Trophoblast cell (in vitro differentiated cells and primary cell): Measurements from ENCODE around the gene RNF19B.

Experiments
- DNase-seq, 2 donors: peaks; one replicate each; pipeline ENCODE4 v3.0.0-alpha.2; 2016
- H2AFZ ChIP-seq: 2 replicates; pipeline ENCODE4 v1.6.1; 2013; ENCODE audit warnings: low read length, moderate library complexity, mild to moderate bottlenecking; ENCODE audit not compliant: insufficient read depth, poor library complexity
- H2AK5ac ChIP-seq: 2 replicates; pipeline ENCODE4 v1.6.1; 2013; ENCODE audit warnings: mild to moderate bottlenecking, low read length
- H2BK120ac ChIP-seq: 2 replicates; pipeline ENCODE4 v1.6.1; 2013; ENCODE audit warnings: low read length, mild to moderate bottlenecking, moderate library complexity; ENCODE audit not compliant: insufficient read depth, poor library complexity
- H2BK12ac ChIP-seq: 2 replicates; pipeline ENCODE4 v1.6.1; 2013; ENCODE audit warnings: mild to moderate bottlenecking, low read length, moderate library complexity
- H2BK5ac ChIP-seq: 2 replicates; pipeline ENCODE4 v1.6.1; 2013; ENCODE audit warnings: low read length, low read depth, moderate library complexity, mild to moderate bottlenecking; ENCODE audit not compliant: poor library complexity
- H3K14ac ChIP-seq: 2 replicates; pipeline ENCODE4 v1.6.1; 2013; ENCODE audit warnings: mild to moderate bottlenecking, low read length
- H3K18ac ChIP-seq: 2 replicates; pipeline ENCODE4 v1.6.1; 2013; ENCODE audit warnings: mild to moderate bottlenecking, low read length
- H3K23ac ChIP-seq: 2 replicates; pipeline ENCODE4 v1.6.1; 2013; ENCODE audit warnings: low read length
- H3K27ac ChIP-seq: 2 replicates; pipeline ENCODE4 v1.5.1; 2013; ENCODE audit warnings: low read depth, mild to moderate bottlenecking, inconsistent platforms, low read length, moderate library complexity
- H3K27me3 ChIP-seq: 2 replicates; pipeline ENCODE4 v1.6.1; 2013; ENCODE audit warnings: inconsistent platforms, mild to moderate bottlenecking, low read length, moderate library complexity; ENCODE audit not compliant: insufficient read depth
- H3K36me3 ChIP-seq, 2 experiments: 1 replicate in 1 of 2; 2 replicates in 1 of 2; pipeline ENCODE4 v1.6.1; 2013; ENCODE audit warnings: low read length in 2 of 2, mild to moderate bottlenecking in 2 of 2, moderate library complexity in 1 of 2; ENCODE audit not compliant: insufficient read depth in 2 of 2, control insufficient read depth in 1 of 2
- H3K4ac ChIP-seq: 2 replicates; pipeline ENCODE4 v1.6.1; 2013; ENCODE audit warnings: low read depth, mild to moderate bottlenecking, low read length, moderate library complexity
- H3K4me1 ChIP-seq, 2 experiments: 1 replicate in 1 of 2; 2 replicates in 1 of 2; pipeline ENCODE4 v1.6.1; 2013; ENCODE audit warnings: low read length in 2 of 2, mild to moderate bottlenecking in 2 of 2, moderate library complexity in 1 of 2; ENCODE audit not compliant: insufficient read depth in 2 of 2, control insufficient read depth in 1 of 2
- H3K4me2 ChIP-seq: 2 replicates; pipeline ENCODE4 v1.6.1; 2013; ENCODE audit warnings: inconsistent platforms, mild to moderate bottlenecking, low read length, moderate library complexity
- H3K4me3 ChIP-seq: 2 replicates; pipeline ENCODE4 v1.5.1; 2013; ENCODE audit warnings: mild to moderate bottlenecking, low read depth, low read length, inconsistent platforms
- H3K79me1 ChIP-seq: one replicate; pipeline ENCODE4 v1.6.1; 2013; ENCODE audit warnings: low read length
- H3K79me2 ChIP-seq: 2 replicates; pipeline ENCODE4 v1.6.1; 2013; ENCODE audit warnings: low read length, mild to moderate bottlenecking; ENCODE audit not compliant: control insufficient read depth, insufficient read depth, poor library complexity
- H3K9ac ChIP-seq: 2 replicates; pipeline ENCODE4 v1.6.1; 2013; ENCODE audit warnings: mild to moderate bottlenecking, low read length
- H3K9me3 ChIP-seq: 2 replicates; pipeline ENCODE4 v1.6.1; 2013; ENCODE audit warnings: low read depth, mild to moderate bottlenecking, control low read depth, inconsistent platforms, low read length; ENCODE audit not compliant: insufficient read depth
- H4K12ac ChIP-seq: 2 replicates; pipeline ENCODE4 v1.6.1; 2013; ENCODE audit warnings: low read depth, mild to moderate bottlenecking, low read length, moderate library complexity
- H4K8ac ChIP-seq: 2 replicates; pipeline ENCODE4 v1.6.1; 2013; ENCODE audit warnings: low read depth, mild to moderate bottlenecking, low read length, moderate library complexity
- H4K91ac ChIP-seq: one replicate; pipeline ENCODE4 v1.6.1; 2013; ENCODE audit warnings: low read depth, mild to moderate bottlenecking, low read length, moderate library complexity
- WGBS: extraction: QIAGEN DNeasy Blood & Tissue Kit; methylation state at CpG from one replicate; pipeline ENCODE4 v1.1.7; 2013; ENCODE audit warnings: missing lambda C conversion rate; ENCODE audit not compliant: insufficient read length, insufficient coverage; ENCODE audit errors: extremely low coverage; 5-methylcytosine and 5-hydroxymethylcytosine counted together

The RNF19B gene

DNA sequence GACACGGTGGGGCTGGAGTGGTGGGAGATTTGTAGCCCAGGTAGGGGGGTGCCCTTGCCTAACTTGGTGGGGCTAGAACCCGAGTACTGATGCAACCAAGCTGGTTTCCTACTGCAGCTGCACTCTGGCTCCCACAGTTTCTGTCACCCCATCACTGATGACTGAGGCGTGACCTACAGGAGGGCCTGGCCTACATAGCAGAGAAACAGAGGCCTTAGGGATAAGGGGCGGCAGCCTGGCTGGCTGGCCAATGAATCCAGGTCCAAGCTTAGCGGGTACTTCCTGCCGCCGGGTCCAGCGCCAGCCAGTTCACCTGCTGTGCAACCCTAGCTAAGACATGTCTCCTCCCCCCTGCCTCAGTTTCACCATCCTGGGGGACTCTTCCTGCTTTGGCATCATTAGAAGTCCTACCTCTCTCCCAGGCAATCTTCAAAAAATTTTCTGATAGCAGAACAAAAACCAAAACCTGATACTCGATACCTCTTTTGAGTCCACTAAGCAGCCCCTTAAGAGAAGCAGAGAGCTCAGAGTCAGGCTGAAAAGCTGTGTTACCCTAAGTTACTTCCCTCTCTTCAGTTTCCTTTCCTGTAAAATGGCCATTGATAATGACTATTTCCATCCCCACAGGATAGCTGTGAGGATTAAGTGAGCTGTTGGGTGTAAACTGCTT is 27.3 kb upstream of the RNF19B start:
- Histone ChIP-seq H2AK5ac (peak overlapping the region; percentile 50), H2BK5ac (no peak overlapping the region)
- WGBS, result no CpG with 5 or more reads among the region's 9 CpGs

DNA sequence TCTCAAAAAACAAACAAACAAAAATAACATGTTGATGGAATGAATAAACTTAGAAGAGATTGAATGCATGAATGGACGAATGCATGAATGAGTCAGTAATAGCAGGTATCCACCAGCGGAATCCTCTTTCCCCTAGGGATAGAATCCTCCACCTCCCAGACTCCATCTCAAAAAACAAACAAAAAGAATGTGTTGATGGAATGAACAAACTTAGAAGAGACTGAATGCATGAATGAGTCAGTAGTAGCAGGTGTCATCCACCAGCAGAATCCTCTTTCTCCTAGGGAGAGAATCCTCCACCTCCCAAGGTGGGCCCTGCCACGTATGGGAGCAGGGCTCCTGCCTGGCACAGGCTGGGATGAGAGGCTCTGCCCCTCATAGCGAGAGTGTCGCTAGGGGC is 26.8 kb upstream of the RNF19B start:
- Histone ChIP-seq H2AK5ac (no peak overlapping the region), H4K12ac (no peak overlapping the region), H2BK12ac (no peak overlapping the region), H3K23ac (no peak overlapping the region), H3K14ac (no peak overlapping the region), H2BK5ac (no peak overlapping the region), H4K91ac (no peak overlapping the region), H3K27ac (no peak overlapping the region), H2BK120ac (no peak overlapping the region), H3K79me1 (peaks cover 9% of the 10 kb centered on the region), H3K9ac (no peak overlapping the region), H3K18ac (no peak overlapping the region), H3K36me3 (no peaks in the 10 kb centered on the region), H3K4me3 (no peak overlapping the region), H3K4ac (no peak overlapping the region), H2AFZ (no peak overlapping the region), H3K27me3 (no peaks in the 10 kb centered on the region), H4K8ac (no peak overlapping the region), H3K4me1 (peaks cover 19 to 21% of the 10 kb centered on the region in 2 experiments), H3K79me2 (no peaks in the 10 kb centered on the region), H3K4me2 (no peak overlapping the region), H3K9me3 (no peaks in the 10 kb centered on the region)
- DNase-seq, result peak; percentile 65 to 89
- WGBS, result no CpG with 5 or more reads among the region's 5 CpGs

More for the DNA sequence above, 27.3 kb upstream of the RNF19B start:
- Histone ChIP-seq H3K23ac (no peak overlapping the region), H4K12ac (no peak overlapping the region), H2BK120ac (no peak overlapping the region), H3K27ac (no peak overlapping the region), H2AFZ (no peak overlapping the region), H3K4me1 (peaks cover 20 to 21% of the 10 kb centered on the region in 2 experiments), H3K4ac (no peak overlapping the region), H4K8ac (no peak overlapping the region), H3K18ac (no peak overlapping the region), H3K79me2 (no peaks in the 10 kb centered on the region), H3K9ac (no peak overlapping the region), H3K36me3 (no peaks in the 10 kb centered on the region), H2BK12ac (no peak overlapping the region), H4K91ac (no peak overlapping the region), H3K79me1 (peaks cover 9% of the 10 kb centered on the region), H3K14ac (no peak overlapping the region), H3K4me2 (no peak overlapping the region), H3K9me3 (no peaks in the 10 kb centered on the region), H3K4me3 (no peak overlapping the region), H3K27me3 (no peaks in the 10 kb centered on the region)
- DNase-seq, result no peak

- Histone ChIP-seq H4K8ac (no peak overlapping the region), H3K4me2 (no peak overlapping the region), H3K79me2 (no peaks in the 10 kb centered on the region), H4K91ac (peak overlapping the region; percentile 39), H3K9ac (no peak overlapping the region), H2BK12ac (peak overlapping the region; percentile 69), H2BK5ac (no peak overlapping the region), H3K27me3 (no peaks in the 10 kb centered on the region), H3K14ac (no peak overlapping the region), H4K12ac (no peak overlapping the region), H3K23ac (no peak overlapping the region), H3K4me1 (peaks cover 20 to 21% of the 10 kb centered on the region in 2 experiments), H3K9me3 (no peaks in the 10 kb centered on the region), H2AK5ac (no peak overlapping the region), H3K27ac (no peak overlapping the region), H2BK120ac (no peak overlapping the region), H3K18ac (peak overlapping the region; percentile 64), H2AFZ (no peak overlapping the region), H3K36me3 (no peaks in the 10 kb centered on the region), H3K79me1 (peaks cover 9% of the 10 kb centered on the region), H3K4me3 (no peak overlapping the region), H3K4ac (no peak overlapping the region)
- peak; percentile 70 to 74 for DNase-seq
- no CpG with 5 or more reads among the region's 5 CpGs for WGBS
Measured at GRCh38 chr1:32990887-32991286, 26.3 kb upstream of the RNF19B start.

GRCh38 chr1:32989160-32990050 is 24.8 kb upstream of the RNF19B start:
- H2BK120ac ChIP-seq, result peak overlapping the region; percentile 75
- H2AFZ ChIP-seq, result no peak overlapping the region
- H4K8ac ChIP-seq, result peak overlapping the region; percentile 61
- H2BK12ac ChIP-seq, result peak overlapping the region; percentile 32
- peaks cover 9% of the 10 kb centered on the region for H3K79me1 ChIP-seq
- H3K4me1 ChIP-seq, result peaks cover 26 to 29% of the 10 kb centered on the region in 2 experiments
- no peak overlapping the region for H3K4ac ChIP-seq
- H3K9me3 ChIP-seq, result no peaks in the 10 kb centered on the region
- H4K12ac ChIP-seq, result no peak overlapping the region
- H3K27ac ChIP-seq, result peak overlapping the region; percentile 8
- no peaks in the 10 kb centered on the region for H3K36me3 ChIP-seq
- peak; percentile 79 to 82 for DNase-seq
- no CpG with 5 or more reads among the region's 6 CpGs for WGBS
- no peak overlapping the region for H2BK5ac ChIP-seq
- no peak overlapping the region for H3K4me3 ChIP-seq
- H3K9ac ChIP-seq, result no peak overlapping the region
- no peaks in the 10 kb centered on the region for H3K27me3 ChIP-seq
- peak overlapping the region; percentile 60 for H3K14ac ChIP-seq
- H3K18ac ChIP-seq, result peak overlapping the region; percentile 72
- no peak overlapping the region for H3K4me2 ChIP-seq
- no peak overlapping the region for H3K23ac ChIP-seq
- peak overlapping the region; percentile 12 for H2AK5ac ChIP-seq
- H3K79me2 ChIP-seq, result no peaks in the 10 kb centered on the region
- H4K91ac ChIP-seq, result no peak overlapping the region
